Parathyroid adenoma (tissue), 2 donors: Measurements from ENCODE around the gene EML3.
"Not testable (repeated sequence)": the region's sequence is repeated elsewhere in the genome, so short reads cannot be mapped to it uniquely, and the experiment has no call there.

Experiments
- H2AFZ ChIP-seq: fragments of 300-600 bp; sonication (generic); one replicate; pipeline ENCODE4 v1.7.0; 2017; ENCODE audit warnings: antibody characterized with exemption, mild to moderate bottlenecking
- H3K27ac ChIP-seq: fragments of 300-600 bp; sonication (generic); one replicate; pipeline ENCODE4 v1.7.0; 2017
- H3K27me3 ChIP-seq: fragments of 300-600 bp; sonication (generic); one replicate; pipeline ENCODE4 v1.7.0; 2017; ENCODE audit warnings: low read length; ENCODE audit not compliant: control insufficient read depth, insufficient read depth
- H3K36me3 ChIP-seq: fragments of 300-600 bp; sonication (generic); one replicate; pipeline ENCODE4 v1.7.0; 2017; ENCODE audit warnings: low read length; ENCODE audit not compliant: control insufficient read depth, insufficient read depth
- H3K4me1 ChIP-seq: fragments of 300-600 bp; sonication (generic); one replicate; pipeline ENCODE4 v1.7.0; 2017; ENCODE audit warnings: control low read depth
- H3K4me2 ChIP-seq: fragments of 300-600 bp; sonication (generic); one replicate; pipeline ENCODE4 v1.7.0; 2017; ENCODE audit warnings: low read length
- H3K4me3 ChIP-seq: fragments of 300-600 bp; sonication (generic); one replicate; pipeline ENCODE4 v1.7.0; 2017; ENCODE audit warnings: low read depth, low read length
- H3K79me2 ChIP-seq: fragments of 300-600 bp; sonication (generic); one replicate; pipeline ENCODE4 v1.7.0; 2017; ENCODE audit warnings: control low read depth
- H3K9ac ChIP-seq: fragments of 300-600 bp; sonication (generic); one replicate; pipeline ENCODE4 v1.7.0; 2017; ENCODE audit warnings: mild to moderate bottlenecking
- H3K9me3 ChIP-seq: fragments of 300-600 bp; sonication (generic); one replicate; pipeline ENCODE4 v1.7.0; 2017; ENCODE audit warnings: low read length; ENCODE audit not compliant: control insufficient read depth
- TF ChIP-seq, protein P1 (sequence below): fragments of 300-600 bp; sonication (generic); IDR thresholded peaks from one replicate; pipeline ENCODE4 v1.7.0; 2017; ENCODE audit warnings: antibody characterized with exemption, mild to moderate bottlenecking
- donor health status: primary hyperparathyroidism.

The EML3 gene

GRCh38 chr11:62560566-62561103, 51.9 kb downstream of the EML3 start:
- H2AFZ ChIP-seq: peak overlapping the region; percentile 17
- H3K9ac ChIP-seq: no peak overlapping the region
- no peaks in the 10 kb centered on the region for H3K27me3 ChIP-seq
- peak overlapping the region; percentile 78 for H3K27ac ChIP-seq
- H3K79me2 ChIP-seq: no peaks in the 10 kb centered on the region
- H3K36me3 ChIP-seq: no peaks in the 10 kb centered on the region
- peaks cover 19% of the 10 kb centered on the region for H3K4me1 ChIP-seq
- no peak overlapping the region for H3K4me2 ChIP-seq
- no peak overlapping the region for H3K4me3 ChIP-seq
- TF ChIP-seq, protein P1, sequence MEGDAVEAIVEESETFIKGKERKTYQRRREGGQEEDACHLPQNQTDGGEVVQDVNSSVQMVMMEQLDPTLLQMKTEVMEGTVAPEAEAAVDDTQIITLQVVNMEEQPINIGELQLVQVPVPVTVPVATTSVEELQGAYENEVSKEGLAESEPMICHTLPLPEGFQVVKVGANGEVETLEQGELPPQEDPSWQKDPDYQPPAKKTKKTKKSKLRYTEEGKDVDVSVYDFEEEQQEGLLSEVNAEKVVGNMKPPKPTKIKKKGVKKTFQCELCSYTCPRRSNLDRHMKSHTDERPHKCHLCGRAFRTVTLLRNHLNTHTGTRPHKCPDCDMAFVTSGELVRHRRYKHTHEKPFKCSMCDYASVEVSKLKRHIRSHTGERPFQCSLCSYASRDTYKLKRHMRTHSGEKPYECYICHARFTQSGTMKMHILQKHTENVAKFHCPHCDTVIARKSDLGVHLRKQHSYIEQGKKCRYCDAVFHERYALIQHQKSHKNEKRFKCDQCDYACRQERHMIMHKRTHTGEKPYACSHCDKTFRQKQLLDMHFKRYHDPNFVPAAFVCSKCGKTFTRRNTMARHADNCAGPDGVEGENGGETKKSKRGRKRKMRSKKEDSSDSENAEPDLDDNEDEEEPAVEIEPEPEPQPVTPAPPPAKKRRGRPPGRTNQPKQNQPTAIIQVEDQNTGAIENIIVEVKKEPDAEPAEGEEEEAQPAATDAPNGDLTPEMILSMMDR: peak; percentile 72
- H3K9me3 ChIP-seq: no peaks in the 10 kb centered on the region

DNA sequence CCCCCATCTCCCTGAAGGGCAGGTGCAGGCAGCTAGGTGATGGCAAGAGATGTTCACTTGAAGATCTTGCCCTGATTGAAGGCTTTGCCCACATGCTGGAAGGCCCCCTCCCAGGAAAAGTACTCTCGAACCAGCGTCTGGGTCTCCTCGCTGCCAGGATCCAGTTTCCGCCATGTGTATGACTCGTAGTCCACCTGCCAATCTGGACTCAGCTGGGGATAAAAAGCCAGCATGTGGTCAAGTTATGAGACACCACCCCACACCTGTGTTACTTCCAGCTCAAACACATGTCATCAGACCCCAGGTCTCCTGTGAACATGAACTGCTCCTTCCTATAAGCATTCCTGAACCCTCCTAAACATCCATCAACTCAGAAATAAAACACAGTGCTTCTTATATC, 52.9 kb downstream of the EML3 start:
- H3K27me3 ChIP-seq, H3K9me3 ChIP-seq, H3K4me3 ChIP-seq, H2AFZ ChIP-seq, H3K79me2 ChIP-seq, H3K9ac ChIP-seq, H3K27ac ChIP-seq, H3K36me3 ChIP-seq, H3K4me2 ChIP-seq: not testable (repeated sequence)
- H3K4me1 ChIP-seq: peaks cover 29% of the 10 kb centered on the region

DNA sequence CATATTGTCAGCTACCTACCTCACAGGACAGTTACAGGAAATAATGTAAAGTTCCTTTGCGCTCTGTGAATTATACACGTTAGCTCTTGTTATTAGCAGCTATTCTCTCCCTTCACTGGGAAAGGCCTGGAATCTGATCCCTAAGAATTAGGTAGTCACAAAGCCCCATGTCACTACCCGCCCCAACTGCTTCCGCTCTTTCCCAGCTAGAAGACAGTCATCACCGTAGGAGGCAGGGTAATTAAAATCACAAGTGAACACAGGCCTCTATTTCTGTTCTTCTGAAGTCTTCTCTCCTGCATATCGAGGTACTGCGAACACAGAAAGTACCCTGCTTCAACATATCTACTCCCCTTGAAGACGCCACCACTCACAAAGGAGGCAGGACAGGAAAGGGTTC, 53.4 kb downstream of the EML3 start:
- no peaks in the 10 kb centered on the region for H3K27me3 ChIP-seq
- TF ChIP-seq, protein P1: no peak
- H2AFZ ChIP-seq: no peak overlapping the region
- H3K4me1 ChIP-seq: peaks cover 33% of the 10 kb centered on the region
- no peak overlapping the region for H3K27ac ChIP-seq
- no peaks in the 10 kb centered on the region for H3K36me3 ChIP-seq
- no peak overlapping the region for H3K4me2 ChIP-seq
- H3K79me2 ChIP-seq: no peaks in the 10 kb centered on the region
- no peak overlapping the region for H3K4me3 ChIP-seq
- no peak overlapping the region for H3K9ac ChIP-seq
- no peaks in the 10 kb centered on the region for H3K9me3 ChIP-seq

DNA sequence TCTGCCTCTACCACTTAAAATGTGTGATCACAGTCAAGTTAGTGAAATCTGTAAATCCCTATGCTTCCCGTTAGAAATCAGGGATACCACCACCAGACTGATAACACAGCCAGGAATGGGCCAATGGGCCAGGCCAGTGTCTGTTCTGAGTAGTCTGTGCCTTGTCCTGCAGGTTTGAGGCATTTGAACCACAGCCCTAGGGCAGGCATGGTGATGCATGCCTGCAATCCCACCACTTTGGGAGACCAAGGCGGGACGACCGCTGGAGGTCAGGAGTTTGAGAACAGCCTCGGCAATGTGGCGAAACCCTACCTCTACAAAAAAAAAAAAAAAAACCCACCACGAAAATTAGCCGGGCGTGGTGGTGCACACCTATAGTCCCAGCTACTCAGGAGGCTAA, 53.9 kb downstream of the EML3 start:
- H3K79me2 ChIP-seq: no peaks in the 10 kb centered on the region
- H3K4me2 ChIP-seq: no peak overlapping the region
- H3K4me3 ChIP-seq: no peak overlapping the region
- no peaks in the 10 kb centered on the region for H3K36me3 ChIP-seq
- H3K9ac ChIP-seq: no peak overlapping the region
- no peak overlapping the region for H3K27ac ChIP-seq
- TF ChIP-seq, protein P1: no peak
- peaks cover 37% of the 10 kb centered on the region for H3K4me1 ChIP-seq
- H2AFZ ChIP-seq: no peak overlapping the region
- no peaks in the 10 kb centered on the region for H3K9me3 ChIP-seq
- H3K27me3 ChIP-seq: no peaks in the 10 kb centered on the region

DNA sequence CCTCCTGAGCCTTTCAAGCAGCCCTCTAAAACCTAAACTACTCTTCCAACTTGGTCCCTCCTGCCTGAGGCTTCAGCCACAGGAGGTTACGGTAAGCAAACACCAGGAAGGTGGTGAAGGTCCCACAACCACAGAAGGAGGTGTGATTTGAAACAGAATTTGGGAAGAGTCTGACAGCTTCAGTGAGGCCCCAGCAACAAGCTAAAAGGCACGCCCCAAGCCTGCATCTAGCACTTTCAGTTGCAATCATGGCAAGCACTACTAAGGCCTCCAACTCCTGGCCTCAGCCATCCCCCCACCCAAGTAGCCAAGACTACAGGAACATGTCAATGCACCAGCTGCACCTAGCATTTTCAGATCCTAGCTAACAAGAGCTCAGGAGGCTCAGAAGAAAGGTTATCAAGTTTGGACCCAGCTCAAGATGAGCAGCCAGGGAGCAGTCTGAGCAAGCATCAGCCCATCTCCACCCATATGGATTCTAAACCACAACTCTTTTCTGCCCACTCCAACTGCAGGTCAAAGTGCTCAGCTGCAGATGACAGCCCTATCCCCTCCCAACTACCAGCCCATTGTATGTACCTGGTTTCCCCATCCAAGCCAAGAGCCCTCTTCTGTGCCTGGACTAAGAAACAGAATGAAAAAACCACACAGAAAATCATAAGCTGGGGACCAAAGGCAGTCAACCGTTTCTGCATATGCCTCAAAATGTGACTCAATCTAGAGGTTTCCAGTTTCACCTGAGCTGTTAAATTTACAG, 55.5 kb downstream of the EML3 start:
- Histone ChIP-seq H3K79me2 (no peaks in the 10 kb centered on the region), H3K27ac (peak overlapping the region; percentile 98), H3K9me3 (no peaks in the 10 kb centered on the region), H3K4me1 (peaks cover 47% of the 10 kb centered on the region), H3K27me3 (no peaks in the 10 kb centered on the region), H3K4me3 (peak overlapping the region; percentile 27), H3K36me3 (no peaks in the 10 kb centered on the region), H3K9ac (no peak overlapping the region), H3K4me2 (peak overlapping the region; percentile 68), H2AFZ (peak overlapping the region; percentile 47)
- TF ChIP-seq, protein P1: no peak
